Glutamatergic neuron (in vitro differentiated cells): Measurements from ENCODE around the gene MLLT3. TPM values are rescaled to one million over a fixed set of nuclear protein-coding genes. Genes with fewer than 3 reads are reported as not detected.

Source experiments
- DNase-seq: peaks from one replicate; pipeline ENCODE4 v3.0.0; 2022
- H3K27ac Mint-ChIP-seq: one replicate; pipeline ENCODE4 v1.8.0; 2020; ENCODE audit warnings: mild to moderate bottlenecking, mixed read lengths, inconsistent platforms; ENCODE audit not compliant: unreplicated experiment
- H3K27me3 Mint-ChIP-seq: one replicate; pipeline ENCODE4 v1.8.0; 2020; ENCODE audit warnings: mild to moderate bottlenecking, moderate library complexity, mixed read lengths, inconsistent platforms; ENCODE audit not compliant: unreplicated experiment
- H3K36me3 Mint-ChIP-seq: one replicate; pipeline ENCODE4 v1.8.0; 2020; ENCODE audit warnings: mild to moderate bottlenecking, mixed read lengths, inconsistent platforms; ENCODE audit not compliant: unreplicated experiment
- H3K4me1 Mint-ChIP-seq: one replicate; pipeline ENCODE4 v1.8.0; 2020; ENCODE audit warnings: mild to moderate bottlenecking, low read depth, mixed read lengths, inconsistent platforms; ENCODE audit not compliant: unreplicated experiment
- H3K4me3 Mint-ChIP-seq: one replicate; pipeline ENCODE4 v1.8.0; 2020; ENCODE audit warnings: mild to moderate bottlenecking, mixed read lengths, inconsistent platforms; ENCODE audit not compliant: unreplicated experiment
- H3K9me3 Mint-ChIP-seq: one replicate; pipeline ENCODE4 v1.8.0; 2020; ENCODE audit warnings: mild to moderate bottlenecking, moderate library complexity, mixed read lengths, inconsistent platforms; ENCODE audit not compliant: unreplicated experiment
- CTCF ChIP-seq: fragments of 200-600 bp; sonication (generic); IDR thresholded peaks from one replicate; pipeline ENCODE4 v1.5.0; 2021; ENCODE audit not compliant: partially characterized antibody, unreplicated experiment
- total RNA-seq: library from RNA; stranded (reverse); fragmentation: NEBNext Ultra II Directional; extraction: Animal tissue kit (Norgen Biotek cat#: 25700); gene quantifications from one replicate; pipeline ENCODE4 v1.2.1, GENCODE V29; 2021; ENCODE audit not compliant: unreplicated experiment

The MLLT3 gene
- total RNA-seq, 1 donor from 2014 or later, result 11.7 TPM

GRCh38 chr9:20512106-20512505 is 110.2 kb downstream of the MLLT3 start:
- Mint-ChIP-seq H3K9me3 (no peaks in the 10 kb centered on the region), H3K4me3 (no peak overlapping the region), H3K27me3 (peaks cover 1% of the 10 kb centered on the region), H3K36me3 (no peaks in the 10 kb centered on the region), H3K4me1 (peaks cover 12% of the 10 kb centered on the region), H3K27ac (no peak overlapping the region)
- TF ChIP-seq CTCF, result no peak
- no peak for DNase-seq

GRCh38 chr9:20511686-20512085 is 110.6 kb downstream of the MLLT3 start:
- H3K27me3 Mint-ChIP-seq, result peaks cover 3% of the 10 kb centered on the region
- no peaks in the 10 kb centered on the region for H3K36me3 Mint-ChIP-seq
- H3K4me1 Mint-ChIP-seq, result peaks cover 15% of the 10 kb centered on the region
- no peak overlapping the region for H3K4me3 Mint-ChIP-seq
- no peak for DNase-seq
- no peak overlapping the region for H3K27ac Mint-ChIP-seq
- no peaks in the 10 kb centered on the region for H3K9me3 Mint-ChIP-seq
- no peak for TF ChIP-seq CTCF

- no peak for DNase-seq
- Mint-ChIP-seq H3K36me3 (no peaks in the 10 kb centered on the region), H3K27me3 (peaks cover 3% of the 10 kb centered on the region), H3K27ac (no peak overlapping the region), H3K4me1 (peaks cover 18% of the 10 kb centered on the region), H3K9me3 (no peaks in the 10 kb centered on the region), H3K4me3 (no peak overlapping the region)
- no peak for TF ChIP-seq CTCF
These were observed 112.8 kb downstream of the MLLT3 start for GRCh38 chr9:20509466-20509865.

DNA sequence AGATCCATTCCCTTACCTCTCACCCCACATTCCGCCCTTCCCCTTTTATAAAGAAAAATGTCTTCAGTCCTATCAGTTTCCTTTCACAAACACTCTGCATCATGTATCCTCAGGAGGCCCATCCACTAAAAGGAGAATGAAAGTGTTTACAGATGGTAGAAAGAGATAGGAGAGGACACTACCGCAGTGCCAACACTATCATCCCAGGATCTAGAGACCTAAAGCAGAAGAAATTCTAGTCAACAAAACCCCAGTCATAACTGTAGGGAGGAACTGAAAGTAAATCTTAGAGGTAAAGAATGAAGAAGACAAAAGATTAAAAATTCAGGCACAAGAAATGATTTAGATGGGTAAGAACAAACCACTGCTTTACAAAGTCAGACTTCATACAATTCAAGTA is 114.1 kb downstream of the MLLT3 start:
- Mint-ChIP-seq H3K9me3 (peaks cover 2% of the 10 kb centered on the region), H3K4me3 (no peak overlapping the region), H3K27ac (peak overlapping the region; percentile 4), H3K36me3 (no peaks in the 10 kb centered on the region), H3K27me3 (peaks cover 3% of the 10 kb centered on the region), H3K4me1 (peaks cover 18% of the 10 kb centered on the region)
- no peak for DNase-seq
- TF ChIP-seq CTCF, result no peak

GRCh38 chr9:20507431-20507830 is 114.9 kb downstream of the MLLT3 start:
- DNase-seq, result no peak

More at GRCh38 chr9:20507431-20507830, 114.9 kb downstream of the MLLT3 start:
- H3K4me1 Mint-ChIP-seq, result peaks cover 18% of the 10 kb centered on the region
- no peaks in the 10 kb centered on the region for H3K36me3 Mint-ChIP-seq
- H3K4me3 Mint-ChIP-seq, result no peak overlapping the region
- H3K27ac Mint-ChIP-seq, result no peak overlapping the region
- no peak for TF ChIP-seq CTCF
- peaks cover 2% of the 10 kb centered on the region for H3K9me3 Mint-ChIP-seq
- H3K27me3 Mint-ChIP-seq, result peaks cover 1% of the 10 kb centered on the region
